ENCODE results near the gene KRT75.

- TF ChIP-seq CTCF (conservative IDR thresholded peaks at IDR 0.05) (no peak), ZFX (IDR thresholded peaks at IDR 0.05) (no peak)
These were observed 35.7 kb upstream of the KRT75 start for GRCh38 chr12:52469853-52470252.
